ENCODE results near the gene NAV2.
"Not testable (repeated sequence)": the region's sequence is repeated elsewhere in the genome, so short reads cannot be mapped to it uniquely, and the experiment has no call there.

Gene NAV2

DNA sequence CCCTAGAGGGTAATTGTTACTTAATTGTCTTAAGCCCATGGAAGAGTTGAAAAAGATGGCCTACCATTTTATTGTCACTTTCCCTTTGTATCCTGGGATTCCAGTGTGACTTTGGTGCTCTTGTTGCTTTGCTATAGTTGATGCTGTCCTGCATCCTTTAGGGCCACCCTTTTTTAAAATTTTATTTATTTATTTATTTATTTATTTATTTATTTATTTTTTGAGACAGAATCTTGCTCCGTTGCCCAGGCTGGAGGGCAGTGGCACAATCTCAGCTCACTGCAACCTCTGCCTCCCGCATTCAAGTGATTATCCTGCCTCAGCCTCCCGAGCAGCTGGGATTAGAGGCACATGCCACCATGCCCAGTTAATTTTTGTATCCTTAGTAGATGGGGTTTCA lies 247.8 kb downstream of the NAV2 start:
- DNase-seq, result not testable (repeated sequence)

DNA sequence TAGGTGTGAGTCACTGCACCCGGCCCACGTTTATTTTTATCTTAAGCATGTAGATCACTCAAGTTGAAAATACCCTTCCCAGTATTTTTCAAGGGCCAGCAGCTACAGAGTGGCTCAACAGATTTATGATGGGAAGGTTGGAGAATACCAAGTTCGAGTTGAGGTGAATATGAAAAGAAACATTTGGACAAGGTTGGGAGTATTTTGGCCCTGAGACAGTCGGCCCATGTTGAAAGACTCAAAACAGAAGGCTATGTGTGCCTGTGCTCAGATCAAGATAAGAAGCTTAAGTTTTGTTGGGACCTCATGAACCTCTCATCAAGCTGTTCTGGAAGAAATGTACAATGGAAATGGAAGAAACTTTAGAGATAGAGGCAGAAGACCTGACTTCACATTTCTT lies 248.6 kb downstream of the NAV2 start:
- DNase-seq, result no peak

DNA sequence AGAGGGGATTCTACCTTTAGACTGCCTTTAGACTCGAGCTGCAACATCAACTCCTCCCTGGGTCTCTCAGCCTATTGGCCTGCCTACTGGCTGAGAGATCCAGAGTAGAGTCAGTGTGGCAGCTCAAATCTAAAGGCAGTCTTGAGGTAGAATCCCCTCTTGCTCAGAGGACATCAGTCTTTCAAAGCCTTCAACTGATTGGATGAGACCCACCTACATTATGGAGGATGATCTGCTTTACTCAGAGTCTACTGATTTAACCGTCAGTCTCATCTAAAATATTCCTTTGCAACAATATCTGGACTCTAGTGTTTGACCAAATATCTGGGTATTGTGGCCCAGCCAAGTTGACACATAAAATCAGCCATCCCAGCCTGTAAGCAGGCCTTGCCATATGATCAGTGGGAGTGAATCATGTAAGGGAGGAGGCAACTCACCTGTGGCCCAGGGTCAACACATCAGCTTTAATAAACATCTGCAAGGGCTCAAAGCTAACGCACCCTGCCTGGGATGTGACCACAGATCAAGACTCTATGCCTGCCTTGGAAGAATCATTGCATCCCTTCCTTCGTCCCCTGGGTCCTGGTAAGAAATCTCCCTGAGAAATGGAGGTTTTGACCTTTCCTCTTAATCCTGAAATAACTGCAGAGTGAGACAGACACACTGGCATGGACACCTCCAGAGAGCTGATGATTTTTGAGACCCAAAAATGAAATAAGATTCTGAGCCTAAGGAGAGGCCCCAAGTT lies 249.6 kb downstream of the NAV2 start:
- DNase-seq, result no peak

GRCh38 chr11:19962801-19963175 lies 250.2 kb downstream of the NAV2 start:
- DNase-seq, result no peak

DNA sequence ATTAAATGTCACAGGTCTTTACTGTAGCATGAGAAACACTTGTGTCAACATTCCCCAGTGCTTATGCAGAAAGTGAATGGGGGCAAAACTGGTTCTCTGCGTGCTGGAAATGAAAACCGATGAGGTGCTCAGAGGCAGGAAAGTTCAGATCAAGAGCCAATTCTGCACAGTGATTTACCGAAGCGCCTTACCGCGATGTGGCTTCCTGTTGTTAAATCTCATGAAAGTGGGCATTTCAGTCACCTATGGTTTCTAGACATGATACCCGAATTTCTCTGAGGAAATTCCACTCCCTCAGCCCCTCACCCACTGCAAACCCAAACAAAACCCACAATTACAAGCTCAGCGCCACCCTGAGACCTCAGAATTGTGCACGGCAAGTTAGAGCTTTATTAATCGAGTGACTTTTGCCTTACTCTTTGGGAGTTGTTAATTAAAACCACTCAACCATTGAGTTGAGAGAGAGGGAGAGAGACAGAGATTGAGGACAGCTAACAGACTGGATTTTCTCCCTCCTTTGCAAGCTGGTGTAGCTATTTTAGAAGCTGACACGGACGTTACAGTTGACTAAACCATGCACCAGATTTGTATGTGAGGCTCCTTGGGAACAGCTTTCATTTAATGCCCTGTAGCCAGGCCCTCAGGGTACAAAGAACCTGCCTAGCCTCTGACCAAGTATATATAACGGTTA lies 251.2 kb downstream of the NAV2 start:
- no peak for DNase-seq

DNA sequence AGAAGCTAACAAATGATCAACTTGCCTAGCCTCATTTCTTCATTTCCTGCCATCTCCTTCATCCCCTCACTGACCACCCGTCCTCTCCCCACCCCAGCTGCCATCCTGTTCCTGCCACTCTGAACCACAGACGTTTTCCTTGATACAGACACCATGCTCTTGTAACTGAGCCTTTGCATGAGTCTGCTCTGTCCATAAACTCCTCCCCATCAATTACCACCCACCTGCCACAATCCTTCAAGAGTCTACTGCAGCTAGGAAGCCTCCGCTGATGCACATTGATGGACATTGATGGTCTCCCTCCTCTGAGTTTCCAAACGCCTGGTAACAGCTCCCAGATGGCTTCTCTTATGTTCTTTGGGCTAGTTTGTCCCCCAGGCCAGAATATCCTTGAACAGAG lies 253.8 kb downstream of the NAV2 start:
- no peak for DNase-seq

- no peak for DNase-seq
Measured at GRCh38 chr11:19966927-19967326, 254.3 kb downstream of the NAV2 start.

- DNase-seq, result no peak
Measured at GRCh38 chr11:19967787-19968186, 255.2 kb downstream of the NAV2 start.

- DNase-seq, result no peak
Measured at GRCh38 chr11:19968860-19969259, 256.2 kb downstream of the NAV2 start.

- no peak for DNase-seq
Measured at GRCh38 chr11:19970944-19971343, 258.3 kb downstream of the NAV2 start.

DNA sequence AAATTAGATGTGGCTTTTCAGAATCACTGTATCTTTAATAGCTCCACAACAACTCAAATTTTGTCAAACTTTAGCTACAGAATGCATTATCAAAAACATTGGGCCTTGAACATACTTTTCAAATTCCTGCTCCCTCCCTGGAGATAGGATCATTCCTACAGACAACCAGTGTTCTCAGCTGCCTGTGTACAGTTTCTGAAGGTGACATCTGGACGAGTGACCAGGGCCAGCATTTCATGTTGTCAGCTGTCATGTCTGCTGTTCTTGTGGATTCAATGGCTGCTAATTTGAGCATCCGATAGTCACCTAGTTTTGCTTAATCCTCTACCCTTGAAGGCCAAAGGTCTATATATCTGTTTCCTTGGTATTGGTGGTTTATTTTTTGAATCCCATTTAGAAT lies 259.5 kb downstream of the NAV2 start:
- no peak for DNase-seq

DNA sequence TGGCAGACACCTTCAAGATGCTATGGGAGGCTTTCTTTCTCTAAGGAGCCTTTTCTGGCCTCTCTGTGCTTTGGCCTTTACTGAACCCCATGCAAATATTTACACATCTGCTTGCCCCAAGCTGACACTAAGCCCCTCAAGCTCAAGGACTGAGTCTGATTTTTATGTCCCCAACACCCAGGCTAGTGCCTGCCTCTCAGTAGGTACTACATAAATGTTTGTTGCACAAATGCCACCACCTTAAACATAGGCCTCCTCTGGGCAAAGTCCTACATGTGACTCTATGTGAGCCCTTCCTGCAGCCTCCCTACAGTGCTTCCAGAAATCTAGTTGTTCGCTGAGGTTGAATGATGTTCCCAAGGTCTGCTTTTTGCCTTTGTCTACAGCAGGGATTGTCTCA lies 260.0 kb downstream of the NAV2 start:
- no peak for DNase-seq

- DNase-seq, result no peak
Measured at GRCh38 chr11:19973136-19973635, 260.5 kb downstream of the NAV2 start.

GRCh38 chr11:19974886-19975285 lies 262.2 kb downstream of the NAV2 start:
- DNase-seq, result no peak

DNA sequence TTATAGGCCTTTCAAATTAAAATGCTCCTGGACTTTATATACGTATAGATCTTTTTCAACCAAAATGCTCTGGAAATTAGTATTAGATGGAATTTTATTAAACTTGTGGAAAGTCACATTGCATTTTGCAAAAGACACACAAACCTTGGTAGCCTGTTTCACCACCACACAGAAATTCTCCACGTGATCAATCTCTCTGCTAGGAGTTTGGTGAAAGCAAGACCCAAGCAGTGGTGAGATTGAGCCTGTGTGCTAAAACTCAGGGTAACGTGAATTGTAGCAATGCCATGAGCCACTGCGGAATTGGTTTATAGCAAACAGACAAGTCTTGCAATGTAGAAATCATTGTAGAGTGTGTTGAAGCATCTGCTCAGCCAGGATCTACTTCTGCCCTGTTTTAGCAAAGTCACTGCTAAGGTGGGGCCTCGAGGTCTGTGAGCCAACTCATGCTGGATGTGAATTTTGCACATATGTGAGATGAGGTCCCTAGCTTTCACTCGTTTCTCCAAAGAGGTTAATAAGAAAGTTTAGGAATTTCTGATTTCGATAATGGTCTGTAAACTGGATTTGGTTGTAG lies 262.9 kb downstream of the NAV2 start:
- DNase-seq, result no peak

- no peak for DNase-seq
Measured at GRCh38 chr11:19976281-19976941, 263.8 kb downstream of the NAV2 start.

- no peak for DNase-seq
Measured at GRCh38 chr11:19977941-19978340, 265.3 kb downstream of the NAV2 start.

GRCh38 chr11:19978668-19979518 lies 266.3 kb downstream of the NAV2 start:
- DNase-seq, result no peak

DNA sequence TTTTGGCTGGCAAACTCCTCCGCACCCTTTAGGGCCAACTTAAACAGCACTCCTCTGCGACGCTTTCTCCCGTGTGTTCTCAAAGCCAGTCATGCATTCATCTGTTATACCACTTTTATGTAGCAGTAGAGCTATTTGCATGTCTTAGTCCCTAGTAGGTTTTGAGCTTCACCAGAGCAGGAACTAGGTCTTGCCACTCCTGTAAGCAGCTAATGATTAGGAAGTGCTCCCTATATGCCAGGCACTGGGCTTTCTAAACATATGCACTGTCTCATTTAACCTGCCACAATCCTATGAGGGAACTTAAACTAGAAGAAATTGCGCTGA lies 266.8 kb downstream of the NAV2 start:
- no peak for DNase-seq

DNA sequence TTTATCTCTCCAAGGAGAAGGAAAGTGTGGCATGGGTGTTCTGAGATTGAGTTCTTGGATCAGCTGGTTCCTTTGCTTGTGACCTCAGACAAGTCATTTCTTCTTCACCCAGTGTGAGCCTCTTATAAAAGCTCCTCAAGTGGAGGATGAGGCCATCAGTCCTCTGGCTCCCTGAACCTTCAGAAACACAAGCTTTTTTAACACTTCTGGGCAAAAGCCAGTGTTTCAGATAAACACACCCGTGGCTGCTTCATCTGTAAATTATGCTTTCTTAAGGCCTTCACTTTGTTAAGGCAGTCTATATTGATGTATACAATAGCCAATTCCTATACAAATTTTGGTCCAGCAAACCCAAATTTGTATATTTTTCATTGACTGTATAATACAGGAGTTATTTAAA lies 267.8 kb downstream of the NAV2 start:
- no peak for DNase-seq

DNA sequence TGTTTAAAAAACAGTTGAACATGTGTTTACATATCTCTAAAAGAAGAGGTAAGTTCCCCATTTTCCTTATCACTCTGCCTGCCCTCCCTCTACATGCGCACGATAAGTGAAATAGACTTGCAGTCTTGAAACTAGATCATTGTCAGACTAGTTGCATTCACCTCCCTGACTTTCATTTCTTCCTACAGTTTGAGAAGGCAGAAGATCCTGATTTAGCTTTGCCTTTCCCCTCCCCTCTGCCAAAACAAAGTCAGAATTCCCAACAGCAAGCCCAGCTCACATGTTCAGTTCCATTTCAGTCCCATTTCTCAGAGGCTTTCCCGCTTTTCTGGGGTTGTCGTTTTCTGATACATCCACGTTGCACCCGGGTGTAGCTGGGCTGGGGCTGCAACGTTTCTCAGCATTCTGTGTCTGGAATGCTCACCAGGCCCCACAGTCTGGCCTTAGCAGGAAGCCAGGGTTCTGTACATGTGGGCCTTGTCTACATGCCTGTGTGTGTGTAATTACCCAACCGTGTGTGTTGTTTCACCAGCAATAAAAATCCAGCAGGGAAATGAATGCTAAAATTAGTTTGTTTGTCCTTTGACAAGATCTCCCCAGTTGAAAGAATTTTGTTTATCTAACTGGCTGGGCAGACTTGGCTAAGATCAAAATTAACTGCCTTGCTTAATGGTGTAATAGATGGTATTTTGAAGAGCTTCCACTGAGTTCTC lies 268.5 kb downstream of the NAV2 start:
- no peak for DNase-seq

Data from DMS 273 treated with DMSO at 0.1 percent for 48 hours (cell line).